CD4-positive, alpha-beta T cell treated with Interferon alpha-2 for 1 hour (primary cell): ENCODE data around the gene CDCA8.

Experiments
- DNase-seq, 2 donors: peaks; one replicate each; pipeline ENCODE4 v3.0.0-alpha.2; 2020 to 2022

CDCA8 gene

GRCh38 chr1:37741130-37741529 is 48.8 kb downstream of the CDCA8 start:
- no peak for DNase-seq

- no peak for DNase-seq
Measured at GRCh38 chr1:37741662-37742061, 49.3 kb downstream of the CDCA8 start.

GRCh38 chr1:37746806-37747205 is 54.5 kb downstream of the CDCA8 start:
- no peak for DNase-seq

- DNase-seq, result no peak
Measured at GRCh38 chr1:37748565-37748964, 56.2 kb downstream of the CDCA8 start.

- DNase-seq, result no peak
Measured at GRCh38 chr1:37752213-37752582, 59.9 kb downstream of the CDCA8 start.

- DNase-seq, result peak in 1 of 2 donors; percentile 2
Measured at GRCh38 chr1:37752583-37753471, 60.5 kb downstream of the CDCA8 start.

- DNase-seq, result no peak
Measured at GRCh38 chr1:37753473-37754321, 61.4 kb downstream of the CDCA8 start.

GRCh38 chr1:37755290-37755689 is 63.0 kb downstream of the CDCA8 start:
- no peak for DNase-seq

- no peak for DNase-seq
Measured at GRCh38 chr1:37755951-37756560, 63.7 kb downstream of the CDCA8 start.
